ENCODE measurements around the gene SLC6A5. TPM values are rescaled to one million over a fixed set of nuclear protein-coding genes. Genes with fewer than 3 reads are reported as not detected.
A peak's percentile ranks its signal among the peaks of the same experiment; 100 is the strongest.

Gene SLC6A5
- total RNA-seq, 6 donors from 2014 or later = not detected

DNA sequence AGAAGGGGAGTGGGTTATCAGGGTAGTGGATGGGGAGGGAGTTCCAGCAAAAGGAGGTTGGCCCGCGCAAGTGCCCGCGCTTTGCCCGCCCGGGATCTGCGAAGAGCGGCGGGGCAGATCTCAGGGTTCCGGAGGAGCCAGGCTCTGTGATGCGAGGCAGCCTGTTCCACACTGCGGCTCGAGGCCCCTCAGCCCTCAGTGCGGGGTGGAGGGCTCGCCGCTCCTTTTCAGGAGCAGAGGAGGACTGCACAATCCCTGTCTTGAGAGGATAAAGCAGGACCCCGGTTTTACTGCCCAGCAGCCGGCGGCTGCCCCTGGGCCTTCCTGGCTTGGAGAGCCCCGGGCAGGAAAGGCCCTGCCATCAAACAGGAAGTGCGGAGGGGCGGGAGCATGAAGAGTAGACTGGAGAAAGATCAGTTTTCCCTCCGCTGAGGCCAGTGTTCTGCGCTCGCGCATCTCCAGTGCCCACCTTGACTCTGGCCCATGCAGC lies 6.2 kb downstream of the SLC6A5 start:
- H3K27me3 ChIP-seq = peaks cover 2 to 35% (median 17%) of the 10 kb centered on the region in 4 donors
- peak in 1 of 2 donors; percentile 46 for DNase-seq
- ATAC-seq (ENCODE audit: low FRiP score in 2 of 2) = no peak
- TF ChIP-seq POLR2A (IDR thresholded peaks at IDR 0.05) (no peak), POLR2AphosphoS5 (IDR thresholded peaks at IDR 0.05) (no peak), EP300 (IDR thresholded peaks at IDR 0.05) (no peak)
- TF ChIP-seq, protein P1, sequence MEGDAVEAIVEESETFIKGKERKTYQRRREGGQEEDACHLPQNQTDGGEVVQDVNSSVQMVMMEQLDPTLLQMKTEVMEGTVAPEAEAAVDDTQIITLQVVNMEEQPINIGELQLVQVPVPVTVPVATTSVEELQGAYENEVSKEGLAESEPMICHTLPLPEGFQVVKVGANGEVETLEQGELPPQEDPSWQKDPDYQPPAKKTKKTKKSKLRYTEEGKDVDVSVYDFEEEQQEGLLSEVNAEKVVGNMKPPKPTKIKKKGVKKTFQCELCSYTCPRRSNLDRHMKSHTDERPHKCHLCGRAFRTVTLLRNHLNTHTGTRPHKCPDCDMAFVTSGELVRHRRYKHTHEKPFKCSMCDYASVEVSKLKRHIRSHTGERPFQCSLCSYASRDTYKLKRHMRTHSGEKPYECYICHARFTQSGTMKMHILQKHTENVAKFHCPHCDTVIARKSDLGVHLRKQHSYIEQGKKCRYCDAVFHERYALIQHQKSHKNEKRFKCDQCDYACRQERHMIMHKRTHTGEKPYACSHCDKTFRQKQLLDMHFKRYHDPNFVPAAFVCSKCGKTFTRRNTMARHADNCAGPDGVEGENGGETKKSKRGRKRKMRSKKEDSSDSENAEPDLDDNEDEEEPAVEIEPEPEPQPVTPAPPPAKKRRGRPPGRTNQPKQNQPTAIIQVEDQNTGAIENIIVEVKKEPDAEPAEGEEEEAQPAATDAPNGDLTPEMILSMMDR (IDR thresholded peaks at IDR 0.05) = no peak
- H3K9me3 ChIP-seq = no peaks in the 10 kb centered on the region
- no peak overlapping the region for H3K4me3 ChIP-seq
- no peaks in the 10 kb centered on the region for H3K36me3 ChIP-seq
- WGBS, 2 donors = 2 to 43% methylated on average over 9 to 20 of the region's 26 CpGs
- H3K4me1 ChIP-seq = peaks cover 0 to 7% (median 5%) of the 10 kb centered on the region in 4 donors
- H3K27ac ChIP-seq = no peak overlapping the region

DNA sequence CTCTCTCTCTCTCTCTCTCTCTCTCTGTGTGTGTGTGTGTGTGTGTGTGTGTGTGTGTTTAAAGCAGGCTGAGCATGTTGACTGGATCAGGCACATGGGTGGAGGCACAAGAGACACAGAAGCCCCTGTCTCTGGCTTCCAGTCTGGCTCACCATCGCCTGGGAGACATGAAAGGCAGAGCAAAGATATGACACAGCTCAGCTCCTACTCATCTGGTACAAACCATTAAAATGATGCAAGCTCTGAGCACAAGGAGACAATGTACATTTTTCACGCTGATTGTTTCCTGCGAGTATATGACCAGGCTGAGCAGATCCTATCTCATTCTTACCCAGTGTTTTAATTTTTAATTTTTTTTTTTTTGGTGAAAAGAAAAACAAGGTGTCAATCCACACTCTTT lies 9.5 kb downstream of the SLC6A5 start:
- H3K4me1 ChIP-seq = peaks cover 0 to 7% (median 5%) of the 10 kb centered on the region in 4 donors
- TF ChIP-seq POLR2AphosphoS5 (IDR thresholded peaks at IDR 0.05) (no peak), EP300 (IDR thresholded peaks at IDR 0.05) (no peak), POLR2A (IDR thresholded peaks at IDR 0.05) (no peak)
- TF ChIP-seq, protein P1 (IDR thresholded peaks at IDR 0.05) = no peak
- WGBS, 2 donors = 75 to 80% methylated on average over 3 of the region's 3 CpGs
- H3K36me3 ChIP-seq = no peaks in the 10 kb centered on the region
- H3K9me3 ChIP-seq = no peaks in the 10 kb centered on the region
- no peak overlapping the region for H3K27ac ChIP-seq
- no peak for ATAC-seq (ENCODE audit: low FRiP score in 2 of 2)
- no peak for DNase-seq
- H3K27me3 ChIP-seq = peaks cover 0 to 22% (median 9%) of the 10 kb centered on the region in 4 donors
- H3K4me3 ChIP-seq = no peak overlapping the region

- TF ChIP-seq, protein P1 (IDR thresholded peaks at IDR 0.05) = peak; percentile 87 to 94 (median 90)
- TF ChIP-seq POLR2A (IDR thresholded peaks at IDR 0.05) = no peak
- Histone ChIP-seq H3K27me3 (peaks cover 0 to 14% (median 4%) of the 10 kb centered on the region in 4 donors), H3K4me1 (peaks cover 0 to 7% (median 5%) of the 10 kb centered on the region in 4 donors), H3K4me3 (no peak overlapping the region), H3K9me3 (no peaks in the 10 kb centered on the region), H3K27ac (no peak overlapping the region), H3K36me3 (no peaks in the 10 kb centered on the region)
- ATAC-seq (ENCODE audit: low FRiP score in 2 of 2) = peak; percentile 71 to 94
- 12 to 15% methylated on average over 27 to 30 of the region's 30 CpGs for WGBS, 2 donors
- DNase-seq = peak; percentile 62 to 90
Measured at GRCh38 chr11:20609727-20610707, 10.6 kb downstream of the SLC6A5 start.

GRCh38 chr11:20610825-20611224 lies 11.4 kb downstream of the SLC6A5 start:
- Histone ChIP-seq H3K36me3 (no peaks in the 10 kb centered on the region), H3K9me3 (no peaks in the 10 kb centered on the region), H3K4me3 (no peak overlapping the region), H3K27ac (no peak overlapping the region), H3K4me1 (peaks cover 0 to 7% (median 3%) of the 10 kb centered on the region in 4 donors), H3K27me3 (peaks cover 0 to 6% (median 0%) of the 10 kb centered on the region in 4 donors)
- WGBS, 2 donors = 47 to 64% methylated on average over 3 of the region's 3 CpGs
- no peak for TF ChIP-seq POLR2AphosphoS5 (IDR thresholded peaks at IDR 0.05)
- no peak for TF ChIP-seq EP300 (IDR thresholded peaks at IDR 0.05)
- TF ChIP-seq, protein P1 (IDR thresholded peaks at IDR 0.05) = no peak
- no peak for TF ChIP-seq POLR2A (IDR thresholded peaks at IDR 0.05)
- DNase-seq (no peak), ATAC-seq (ENCODE audit: low FRiP score in 2 of 2) (no peak)
